Measurements from ENCODE around the gene YOD1. TPM values are rescaled to one million over a fixed set of nuclear protein-coding genes. Genes with fewer than 3 reads are reported as not detected.

The YOD1 gene
- total and polyA plus RNA-seq, 8 donors, result 7.3 to 15.0 (median 13.0) TPM

DNA sequence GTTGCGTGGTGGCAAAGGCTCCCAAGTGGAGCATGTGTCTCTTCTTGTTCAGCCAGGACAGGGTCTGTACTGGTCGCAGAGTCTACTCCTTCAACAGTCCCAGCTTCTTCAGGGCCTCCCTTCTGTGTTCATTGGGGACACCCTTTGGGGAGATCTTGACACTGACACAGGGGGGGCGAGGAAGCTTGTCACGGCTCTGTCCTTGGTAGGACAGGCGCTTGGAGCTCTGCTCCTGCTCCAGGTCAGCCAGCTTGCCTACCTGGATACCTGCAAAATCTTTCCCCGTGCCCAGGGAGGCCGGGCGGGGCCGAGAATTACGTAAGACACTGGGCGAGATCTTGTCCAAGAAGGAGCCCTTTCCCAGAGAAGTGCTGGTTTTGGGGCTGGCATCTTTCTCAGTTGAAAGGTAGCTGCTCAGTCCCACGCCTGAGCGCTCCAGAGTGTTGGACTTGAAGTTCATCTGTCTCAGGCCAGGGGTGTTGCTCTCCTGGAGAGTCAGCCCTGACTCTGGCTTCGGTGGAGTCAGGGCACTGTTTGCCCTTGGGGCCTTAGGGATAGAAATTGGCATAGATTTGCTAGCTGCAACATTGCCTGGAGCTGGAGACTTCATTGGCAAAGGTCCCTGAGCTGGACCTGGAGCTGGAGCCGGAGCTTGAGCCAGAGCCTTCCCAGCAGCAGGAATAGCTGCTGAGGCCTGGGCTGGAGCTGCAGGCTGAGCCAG lies 29.0 kb downstream of the YOD1 start:
- intact Hi-C loops (cut with DNase I), result no loop called here
- DNase-seq (peak in 1 of 4 donors; percentile 77), ATAC-seq (no peak)
- H3K4me1 ChIP-seq, result peaks cover 12 to 46% of the 10 kb centered on the region in 2 donors
- TF ChIP-seq, protein P1, sequence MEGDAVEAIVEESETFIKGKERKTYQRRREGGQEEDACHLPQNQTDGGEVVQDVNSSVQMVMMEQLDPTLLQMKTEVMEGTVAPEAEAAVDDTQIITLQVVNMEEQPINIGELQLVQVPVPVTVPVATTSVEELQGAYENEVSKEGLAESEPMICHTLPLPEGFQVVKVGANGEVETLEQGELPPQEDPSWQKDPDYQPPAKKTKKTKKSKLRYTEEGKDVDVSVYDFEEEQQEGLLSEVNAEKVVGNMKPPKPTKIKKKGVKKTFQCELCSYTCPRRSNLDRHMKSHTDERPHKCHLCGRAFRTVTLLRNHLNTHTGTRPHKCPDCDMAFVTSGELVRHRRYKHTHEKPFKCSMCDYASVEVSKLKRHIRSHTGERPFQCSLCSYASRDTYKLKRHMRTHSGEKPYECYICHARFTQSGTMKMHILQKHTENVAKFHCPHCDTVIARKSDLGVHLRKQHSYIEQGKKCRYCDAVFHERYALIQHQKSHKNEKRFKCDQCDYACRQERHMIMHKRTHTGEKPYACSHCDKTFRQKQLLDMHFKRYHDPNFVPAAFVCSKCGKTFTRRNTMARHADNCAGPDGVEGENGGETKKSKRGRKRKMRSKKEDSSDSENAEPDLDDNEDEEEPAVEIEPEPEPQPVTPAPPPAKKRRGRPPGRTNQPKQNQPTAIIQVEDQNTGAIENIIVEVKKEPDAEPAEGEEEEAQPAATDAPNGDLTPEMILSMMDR (IDR thresholded peaks at IDR 0.05), result no peak
- H3K36me3 ChIP-seq, result peaks cover 0 to 13% of the 10 kb centered on the region in 2 donors
- peak overlapping the region; percentile 13 to 50 for H3K27ac ChIP-seq
- no peaks in the 10 kb centered on the region for H3K27me3 ChIP-seq
- H3K9me3 ChIP-seq, result no peaks in the 10 kb centered on the region
- H3K4me3 ChIP-seq, result no peak overlapping the region

GRCh38 chr1:207021139-207021861 lies 29.7 kb downstream of the YOD1 start:
- H3K4me1 ChIP-seq, result peaks cover 12 to 45% of the 10 kb centered on the region in 2 donors
- no peaks in the 10 kb centered on the region for H3K9me3 ChIP-seq
- no peak overlapping the region for H3K4me3 ChIP-seq

DNA sequence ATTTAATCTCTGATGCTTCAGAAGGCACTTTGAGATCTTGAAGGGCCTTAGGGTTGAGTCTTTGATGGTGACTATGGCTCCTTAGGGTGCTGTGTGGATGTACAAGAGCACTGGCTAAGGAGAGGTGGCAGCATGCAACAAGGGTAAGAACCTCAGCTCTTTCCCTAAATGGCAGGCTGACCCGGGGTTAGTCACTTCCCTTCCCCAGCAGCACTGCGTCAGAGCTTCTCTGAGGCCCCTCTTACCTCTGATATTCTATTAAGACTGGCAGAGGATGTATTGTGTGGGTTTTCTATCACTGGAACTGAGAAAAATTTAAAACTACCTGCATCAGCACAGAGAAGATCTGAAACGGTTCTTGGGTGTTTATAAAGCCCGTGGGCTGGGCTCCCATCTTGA lies 30.3 kb downstream of the YOD1 start:
- H3K27me3 ChIP-seq, result no peaks in the 10 kb centered on the region
- H3K36me3 ChIP-seq, result peaks cover 0 to 13% of the 10 kb centered on the region in 2 donors
- ATAC-seq (peak; percentile 4), DNase-seq (no peak)
- H3K4me1 ChIP-seq, result peaks cover 12 to 39% of the 10 kb centered on the region in 2 donors
- H3K9me3 ChIP-seq, result no peaks in the 10 kb centered on the region
- no peak overlapping the region for H3K4me3 ChIP-seq
- TF ChIP-seq, protein P1 (IDR thresholded peaks at IDR 0.05), result no peak
- intact Hi-C loops (cut with DNase I), result no loop called here
- H3K27ac ChIP-seq, result peak overlapping the region in 1 of 2 donors; percentile 4

More at GRCh38 chr1:207021139-207021861, 29.7 kb downstream of the YOD1 start:
- Histone ChIP-seq H3K27ac (peak overlapping the region in 1 of 2 donors; percentile 50), H3K27me3 (no peaks in the 10 kb centered on the region), H3K36me3 (peaks cover 0 to 13% of the 10 kb centered on the region in 2 donors)
- DNase-seq (no peak), ATAC-seq (no peak)
- TF ChIP-seq, protein P1 (IDR thresholded peaks at IDR 0.05), result no peak
- intact Hi-C loops (cut with DNase I), result no loop called here

GRCh38 chr1:207020065-207020708 lies 30.8 kb downstream of the YOD1 start:
- Histone ChIP-seq H3K36me3 (peaks cover 0 to 13% of the 10 kb centered on the region in 2 donors), H3K27me3 (no peaks in the 10 kb centered on the region), H3K4me1 (peaks cover 12 to 35% of the 10 kb centered on the region in 2 donors), H3K4me3 (no peak overlapping the region), H3K9me3 (no peaks in the 10 kb centered on the region), H3K27ac (peak overlapping the region; percentile 4 to 16)
- TF ChIP-seq, protein P1 (IDR thresholded peaks at IDR 0.05), result no peak
- DNase-seq (peak in 2 of 4 donors; percentile 45 to 53), ATAC-seq (peak; percentile 52)
- intact Hi-C loops (cut with DNase I), result no loop called here

- Histone ChIP-seq H3K27me3 (no peaks in the 10 kb centered on the region), H3K4me1 (peaks cover 8 to 34% of the 10 kb centered on the region in 2 donors), H3K36me3 (peaks cover 0 to 13% of the 10 kb centered on the region in 2 donors), H3K9me3 (no peaks in the 10 kb centered on the region), H3K4me3 (no peak overlapping the region), H3K27ac (peak overlapping the region; percentile 4 to 16)
- DNase-seq, result no peak
- TF ChIP-seq, protein P1 (IDR thresholded peaks at IDR 0.05), result no peak
- intact Hi-C loops (cut with DNase I), result no loop called here
- ATAC-seq, result no peak
Observed at GRCh38 chr1:207019661-207020060, 31.3 kb downstream of the YOD1 start.
